Activated T-cell treated with anti-CD3 and anti-CD28 coated beads for 24 hours (primary cell): ENCODE measurements around the gene PIANP.
"Not testable (repeated sequence)": the region's sequence is repeated elsewhere in the genome, so short reads cannot be mapped to it uniquely, and the experiment has no call there.

Experiments
- DNase-seq: peaks from one replicate; pipeline ENCODE4 v3.0.0-alpha.2; 2020; ENCODE audit warnings: low read depth

The PIANP gene

GRCh38 chr12:6700646-6701051, at the start of gene PIANP:
TSS of gene PIANP (minus strand) at chr12:6700815. CDS start at chr12:6698061, 2,754 bp downstream.
- no peak for DNase-seq

GRCh38 chr12:6748761-6749160, 48.1 kb upstream of the PIANP start:
- no peak for DNase-seq

GRCh38 chr12:6747216-6747615, 46.6 kb upstream of the PIANP start:
- no peak for DNase-seq

GRCh38 chr12:6745741-6746525, 45.3 kb upstream of the PIANP start:
- no peak for DNase-seq

- DNase-seq, result not testable (repeated sequence)
These were observed 42.7 kb upstream of the PIANP start for GRCh38 chr12:6743300-6743699.

GRCh38 chr12:6742834-6743233, 42.2 kb upstream of the PIANP start:
- no peak for DNase-seq

GRCh38 chr12:6742080-6742479, 41.5 kb upstream of the PIANP start:
- not testable (repeated sequence) for DNase-seq

- DNase-seq, result no peak
These were observed 36.1 kb upstream of the PIANP start for GRCh38 chr12:6736754-6737153.

- DNase-seq, result no peak
These were observed 35.0 kb upstream of the PIANP start for GRCh38 chr12:6735448-6736191.

- DNase-seq, result no peak
These were observed 34.1 kb upstream of the PIANP start for GRCh38 chr12:6734506-6735387.

- no peak for DNase-seq
These were observed 29.6 kb upstream of the PIANP start for GRCh38 chr12:6730169-6730568.

GRCh38 chr12:6729186-6729585, 28.6 kb upstream of the PIANP start:
- DNase-seq, result no peak

- DNase-seq, result no peak
These were observed 24.7 kb upstream of the PIANP start for GRCh38 chr12:6725350-6725749.

GRCh38 chr12:6724409-6724797, 23.8 kb upstream of the PIANP start:
- DNase-seq, result no peak

- DNase-seq, result peak; percentile 95
These were observed 23.2 kb upstream of the PIANP start, which contains the start of gene COPS7A for GRCh38 chr12:6723607-6724408. TSS of gene COPS7A (plus strand) at chr12:6724046. CDS start at chr12:6724657, 611 bp downstream.

GRCh38 chr12:6722863-6723262, 22.2 kb upstream of the PIANP start:
- no peak for DNase-seq

- no peak for DNase-seq
These were observed 16.3 kb upstream of the PIANP start for GRCh38 chr12:6716874-6717437.

GRCh38 chr12:6716031-6716873, 15.6 kb upstream of the PIANP start:
- not testable (repeated sequence) for DNase-seq

GRCh38 chr12:6708960-6709394, 8.4 kb upstream of the PIANP start:
- no peak for DNase-seq

- not testable (repeated sequence) for DNase-seq
These were observed 7.7 kb upstream of the PIANP start for GRCh38 chr12:6708351-6708750.
